HG03039 (cell line): ENCODE measurements around the gene MAML3.
"Not testable (repeated sequence)": the region's sequence is repeated elsewhere in the genome, so short reads cannot be mapped to it uniquely, and the experiment has no call there.

Experiments used
- ATAC-seq: cut with Tn5 transposase; IDR thresholded peaks from one replicate; pipeline ENCODE4 v1.9.1; 2021; ENCODE audit warnings: mild to moderate bottlenecking, moderate library complexity; ENCODE audit not compliant: unreplicated experiment

The MAML3 gene

DNA sequence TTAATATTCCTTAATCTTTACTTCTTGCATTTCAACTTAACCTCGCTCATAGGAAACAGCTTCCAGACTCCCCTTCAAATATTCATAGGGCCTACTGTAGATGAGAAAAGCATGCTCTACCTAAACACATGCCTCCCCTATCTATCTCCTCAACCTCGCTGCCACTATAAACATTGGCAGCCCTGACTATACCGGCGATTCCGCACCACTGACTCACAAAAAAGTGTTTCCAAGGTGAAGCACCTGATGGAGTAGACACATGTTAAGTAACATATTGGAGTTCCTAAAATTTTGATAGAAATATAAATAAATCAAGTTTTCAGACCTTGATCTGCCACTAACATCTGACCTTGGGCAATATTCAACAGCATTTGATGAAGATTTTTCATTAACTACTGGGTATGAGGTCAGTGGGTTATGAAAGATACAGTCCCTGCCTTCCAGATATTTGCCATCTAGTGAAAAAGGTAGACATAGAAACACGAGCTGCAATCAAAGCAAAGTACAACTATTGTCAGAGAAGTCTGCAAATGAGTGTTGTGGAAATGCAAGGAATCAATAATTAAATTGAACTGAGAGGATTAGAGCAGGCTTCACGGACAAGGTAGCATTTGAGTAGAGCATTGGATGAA is 184.2 kb downstream of the MAML3 start:
- ATAC-seq: no peak

- ATAC-seq: no peak
Observed at GRCh38 chr4:139968831-139969230, 185.2 kb downstream of the MAML3 start.

- no peak for ATAC-seq
Observed at GRCh38 chr4:139966383-139966782, 187.6 kb downstream of the MAML3 start.

- no peak for ATAC-seq
Observed at GRCh38 chr4:139965789-139966188, 188.2 kb downstream of the MAML3 start.

- ATAC-seq: no peak
Observed at GRCh38 chr4:139963708-139964107, 190.3 kb downstream of the MAML3 start.

DNA sequence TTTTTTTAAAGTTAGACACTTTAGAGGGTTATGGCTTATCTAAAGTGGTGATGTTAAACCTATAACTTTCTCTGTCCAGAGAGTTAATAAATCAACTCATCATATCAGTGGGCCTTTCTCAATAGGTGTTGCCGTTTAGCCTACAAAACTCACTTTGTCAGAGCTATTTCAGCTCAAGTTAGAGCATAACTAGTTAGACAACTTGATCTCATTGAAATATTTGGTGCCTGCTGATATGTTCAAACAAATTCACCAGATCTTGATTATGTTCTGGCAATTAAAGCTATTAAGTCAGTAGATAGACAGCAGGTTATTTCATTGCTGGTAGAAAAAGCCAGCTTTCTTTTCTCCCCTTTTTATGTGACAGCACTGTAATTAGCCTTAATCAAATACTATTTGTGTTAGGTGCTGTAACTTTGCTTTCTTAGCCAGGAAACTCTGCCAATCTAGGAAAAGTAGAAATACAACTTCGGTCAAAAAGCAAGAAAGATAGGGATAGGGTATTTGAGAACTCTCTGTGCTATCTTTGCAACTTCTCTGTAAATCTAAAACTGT is 191.8 kb downstream of the MAML3 start:
- no peak for ATAC-seq

- ATAC-seq: no peak
Observed at GRCh38 chr4:139961344-139961946, 192.5 kb downstream of the MAML3 start.

- no peak for ATAC-seq
Observed at GRCh38 chr4:139959396-139959795, 194.6 kb downstream of the MAML3 start.

DNA sequence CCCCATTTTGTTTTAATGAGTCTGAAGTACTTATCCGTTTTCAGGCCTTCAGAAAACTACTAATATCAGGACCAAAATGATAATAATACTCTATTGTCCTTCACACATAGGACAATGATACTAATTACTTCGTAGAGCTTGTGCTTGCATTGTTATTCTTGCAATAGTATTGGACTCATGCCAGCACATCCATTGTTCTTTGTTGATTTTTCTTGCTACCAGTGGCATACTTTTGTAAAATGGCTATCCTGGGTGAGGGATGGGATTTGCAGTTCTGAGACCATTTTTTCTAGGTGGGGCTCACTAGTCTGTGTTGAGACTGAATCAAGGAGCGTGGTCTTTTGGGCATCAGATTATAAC is 195.3 kb downstream of the MAML3 start:
- ATAC-seq: no peak

- ATAC-seq: no peak
Observed at GRCh38 chr4:139957986-139958738, 195.8 kb downstream of the MAML3 start.

GRCh38 chr4:139957065-139957464 is 196.9 kb downstream of the MAML3 start:
- ATAC-seq: no peak

- ATAC-seq: no peak
Observed at GRCh38 chr4:139956507-139957017, 197.4 kb downstream of the MAML3 start.

DNA sequence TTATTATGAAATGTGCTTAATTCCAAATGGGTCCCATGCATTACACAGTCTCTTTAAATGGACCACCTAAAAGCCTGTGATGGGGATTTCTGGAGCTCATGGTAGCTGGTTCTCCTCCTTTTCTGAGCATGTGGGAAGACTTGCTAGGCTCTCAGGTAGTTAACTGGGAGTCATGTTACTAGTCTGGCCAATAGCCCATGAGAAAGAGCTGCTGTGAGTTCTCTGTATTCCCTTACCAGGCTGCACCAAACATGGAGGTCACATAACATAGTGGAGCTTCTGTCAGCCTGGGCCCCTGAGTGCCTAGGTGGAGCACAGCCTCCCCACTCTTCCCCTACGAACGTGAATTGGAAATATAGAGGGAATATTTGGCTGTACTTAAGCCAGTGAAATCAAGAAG is 198.4 kb downstream of the MAML3 start:
- no peak for ATAC-seq

- ATAC-seq: no peak
Observed at GRCh38 chr4:139954512-139954911, 199.5 kb downstream of the MAML3 start.

DNA sequence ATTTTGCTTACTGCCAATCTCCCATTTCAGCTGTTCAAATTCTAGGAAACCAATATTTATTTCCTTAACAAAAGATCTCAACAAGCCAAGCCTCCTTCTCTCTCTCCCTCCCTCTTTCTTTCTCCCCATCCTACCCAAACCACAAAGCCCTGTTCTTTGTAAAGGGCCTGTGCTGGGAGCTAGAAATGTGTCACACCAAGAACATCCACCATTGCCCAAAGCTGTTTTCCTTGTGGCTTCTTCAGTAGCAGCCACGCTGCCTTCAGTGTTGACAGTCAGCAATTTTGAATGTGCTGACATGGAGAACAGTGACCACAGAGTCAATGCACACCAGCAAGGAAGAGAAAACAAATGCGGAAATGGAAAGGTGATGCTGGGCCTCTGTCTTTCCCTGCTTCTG is 203.0 kb downstream of the MAML3 start:
- no peak for ATAC-seq

DNA sequence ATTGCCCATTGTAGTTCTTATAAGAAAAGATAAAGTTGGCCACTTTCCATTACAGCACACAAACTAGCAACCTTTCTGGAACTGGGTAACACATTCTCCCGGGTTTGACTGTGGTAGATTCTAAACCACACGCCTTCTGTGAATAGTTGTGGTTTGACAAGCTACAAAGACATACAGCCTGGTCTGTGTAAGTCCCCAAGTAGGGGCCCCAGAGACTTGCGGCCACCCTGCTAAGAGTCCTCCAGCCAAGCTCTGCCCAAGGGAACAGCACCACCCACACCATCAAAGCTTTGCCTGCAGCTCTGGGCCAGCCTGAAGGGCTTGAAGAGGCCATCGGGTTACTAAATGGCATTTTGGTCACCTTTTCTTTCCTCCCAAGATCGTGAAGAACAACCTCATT is 203.4 kb downstream of the MAML3 start:
- ATAC-seq: peak; percentile 86

- not testable (repeated sequence) for ATAC-seq
Observed at GRCh38 chr4:139944916-139945315, 209.1 kb downstream of the MAML3 start.

- ATAC-seq: no peak
Observed at GRCh38 chr4:139943277-139943676, 210.7 kb downstream of the MAML3 start.

- no peak for ATAC-seq
Observed at GRCh38 chr4:139942241-139942640, 211.7 kb downstream of the MAML3 start.

- no peak for ATAC-seq
Observed at GRCh38 chr4:139940600-139940999, 213.4 kb downstream of the MAML3 start.

DNA sequence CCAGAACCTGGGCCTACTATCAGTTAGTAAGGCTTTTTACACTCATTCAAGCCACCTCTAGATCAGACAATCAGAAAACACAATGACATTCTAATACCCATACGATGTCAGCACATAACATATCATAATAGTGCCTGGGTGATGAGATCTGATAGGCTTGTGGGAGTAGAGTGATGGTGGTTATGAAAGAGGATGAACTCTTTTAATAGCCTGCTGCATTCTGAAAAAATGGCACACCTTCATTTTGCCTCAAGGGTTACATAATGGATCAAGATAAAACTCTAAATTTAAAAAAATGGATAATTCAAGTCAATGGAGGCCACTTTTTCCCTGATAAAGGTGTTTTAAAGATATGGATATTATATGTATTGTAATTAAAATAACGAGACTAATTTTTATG is 215.6 kb downstream of the MAML3 start:
- no peak for ATAC-seq

GRCh38 chr4:139935911-139936310 is 218.1 kb downstream of the MAML3 start:
- ATAC-seq: no peak
